Measurements from ENCODE around the gene UNC13C.

Gene UNC13C

DNA sequence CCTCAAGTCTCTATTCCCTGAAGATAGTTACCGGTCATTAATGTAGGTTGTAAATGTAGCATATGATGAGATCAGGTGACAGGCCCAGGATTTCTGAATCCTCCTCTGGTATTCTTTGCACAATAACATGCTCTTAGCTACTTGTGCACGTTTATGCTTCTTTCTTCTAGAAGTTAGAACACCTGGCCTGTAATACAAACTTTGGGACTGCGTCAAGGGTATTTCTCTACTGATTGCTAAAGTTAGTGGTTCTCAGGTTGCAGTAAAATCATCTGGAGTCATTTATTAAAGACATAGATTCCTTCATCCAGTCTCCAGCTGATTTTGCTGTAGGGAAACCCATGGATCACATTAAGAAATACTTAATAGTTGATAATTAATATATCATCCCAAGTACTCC lies 48.0 kb downstream of the UNC13C start:
- no peak for DNase-seq

DNA sequence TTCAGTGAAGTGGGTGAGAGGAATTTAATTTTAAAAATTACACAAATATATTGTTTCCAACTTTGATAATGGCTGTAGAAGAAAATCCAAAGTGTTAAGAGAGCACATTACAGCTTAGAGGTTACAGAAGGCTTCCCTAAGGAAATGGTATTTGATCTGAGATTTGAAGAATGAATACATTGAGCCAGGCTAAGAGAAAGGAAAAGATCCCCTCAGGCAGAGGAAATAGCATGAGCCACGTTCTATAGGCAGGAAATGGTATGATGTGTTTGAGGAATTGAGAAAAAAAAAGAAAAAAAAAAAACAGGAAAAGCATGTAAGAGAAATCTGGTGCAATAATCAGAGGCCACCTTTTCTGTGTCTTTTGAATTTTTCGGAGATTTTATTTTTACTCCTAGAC lies 48.6 kb downstream of the UNC13C start:
- DNase-seq = no peak

DNA sequence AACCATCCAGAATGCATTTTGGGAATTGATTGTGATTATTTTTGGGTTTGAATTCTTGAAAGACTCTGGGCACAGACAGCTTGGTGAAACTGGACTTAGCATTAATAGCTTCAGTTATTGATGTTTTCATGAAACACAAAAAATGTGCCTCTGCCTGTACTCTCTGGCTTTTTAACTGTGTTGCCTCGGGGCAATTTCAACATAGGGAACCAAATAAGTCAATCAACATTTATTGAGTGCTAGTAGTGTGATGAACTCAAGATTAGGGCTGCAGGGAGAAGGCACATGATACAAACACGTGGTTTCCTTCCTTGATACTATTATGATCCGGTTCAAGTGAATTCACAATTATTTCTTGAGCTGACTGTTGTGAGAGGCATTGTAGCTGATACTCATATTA lies 50.8 kb downstream of the UNC13C start:
- no peak for DNase-seq

DNA sequence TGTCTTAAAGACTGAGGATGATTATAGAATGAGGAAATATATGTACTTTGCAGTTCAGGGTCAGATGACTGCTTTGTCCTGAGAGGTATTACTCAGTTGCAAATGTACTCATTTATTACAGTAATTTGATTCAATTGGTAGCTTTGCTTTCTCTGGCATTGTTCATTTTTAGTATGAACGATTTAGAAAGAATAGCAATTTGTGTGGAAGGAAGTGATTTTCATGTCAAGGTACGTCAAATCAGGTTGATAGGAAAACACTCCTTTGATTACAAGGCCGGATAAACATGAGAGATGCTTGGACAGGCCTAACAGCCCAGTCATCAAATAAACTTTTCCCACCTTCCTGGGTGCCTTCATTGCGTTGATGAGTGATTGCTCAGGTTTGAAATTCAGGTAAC lies 53.8 kb downstream of the UNC13C start:
- no peak for DNase-seq

DNA sequence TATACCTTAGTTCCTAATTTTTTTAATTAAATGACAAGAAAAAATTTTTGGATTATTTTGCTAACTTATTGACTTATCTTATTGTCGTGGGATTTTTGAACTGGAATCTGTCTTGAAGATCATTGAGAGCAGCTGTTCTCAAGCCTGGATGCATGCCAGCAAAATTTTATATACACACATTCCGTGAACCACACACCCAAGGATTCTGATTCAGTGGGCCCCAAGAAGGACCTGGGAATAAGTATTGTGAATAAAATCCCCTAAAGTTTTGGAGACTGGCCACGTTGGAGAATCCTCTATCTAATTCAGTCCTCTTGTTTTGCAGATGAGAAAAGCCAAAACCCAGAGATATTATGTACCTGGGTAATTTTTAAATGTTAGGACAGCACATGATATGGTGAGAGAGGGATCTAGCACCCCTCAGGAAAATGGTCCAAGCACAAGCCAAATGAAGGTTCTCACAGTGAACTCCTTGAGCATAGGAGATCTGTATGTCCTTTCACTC lies 55.2 kb downstream of the UNC13C start:
- no peak for DNase-seq

DNA sequence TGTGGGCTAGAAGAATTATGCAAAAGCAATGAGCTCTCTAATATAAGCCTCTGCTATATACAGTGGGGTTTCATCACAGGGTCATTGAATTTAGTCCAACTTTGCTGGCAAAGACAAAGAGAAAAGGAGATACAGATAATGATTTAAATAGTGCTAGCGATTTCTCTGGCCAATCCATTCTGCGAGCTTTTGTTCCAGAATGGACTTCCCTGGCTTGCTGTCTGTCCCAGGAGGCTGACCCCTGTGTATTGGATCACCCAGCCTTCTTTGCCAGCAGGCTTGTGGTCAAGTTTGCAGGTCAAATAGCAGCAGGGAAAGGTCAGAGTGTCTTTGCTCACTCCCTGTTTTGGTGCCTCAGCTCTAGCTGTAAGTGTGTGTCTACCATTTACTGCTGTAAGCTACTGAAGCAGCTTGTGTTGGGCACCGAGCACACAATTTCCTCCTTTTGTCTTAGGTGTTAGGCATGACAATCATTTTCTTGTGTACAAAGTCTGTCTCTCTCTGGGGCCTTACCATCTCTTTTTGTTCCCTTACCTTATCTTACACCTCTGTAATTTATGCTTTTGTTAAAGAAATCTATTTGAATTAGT lies 55.7 kb downstream of the UNC13C start:
- no peak for DNase-seq

DNA sequence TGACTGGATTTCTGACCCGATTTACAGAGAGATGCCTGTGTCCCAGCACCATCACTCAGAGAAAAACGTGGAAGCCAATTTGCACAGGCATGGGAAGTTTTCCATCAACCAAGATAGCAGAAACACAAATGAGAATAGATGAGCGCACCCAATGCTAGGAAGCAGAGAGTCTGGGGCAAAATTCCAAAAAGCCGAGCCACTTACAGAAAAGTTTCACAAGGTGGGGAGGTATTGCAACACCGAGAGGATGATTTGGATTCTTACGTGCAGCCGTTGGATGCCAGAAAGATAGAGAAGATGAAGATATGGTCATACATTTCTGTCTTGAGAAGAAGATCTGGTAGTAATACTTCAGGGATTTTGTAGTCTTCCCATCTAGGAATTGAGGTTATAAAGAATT lies 57.4 kb downstream of the UNC13C start:
- no peak for DNase-seq

DNA sequence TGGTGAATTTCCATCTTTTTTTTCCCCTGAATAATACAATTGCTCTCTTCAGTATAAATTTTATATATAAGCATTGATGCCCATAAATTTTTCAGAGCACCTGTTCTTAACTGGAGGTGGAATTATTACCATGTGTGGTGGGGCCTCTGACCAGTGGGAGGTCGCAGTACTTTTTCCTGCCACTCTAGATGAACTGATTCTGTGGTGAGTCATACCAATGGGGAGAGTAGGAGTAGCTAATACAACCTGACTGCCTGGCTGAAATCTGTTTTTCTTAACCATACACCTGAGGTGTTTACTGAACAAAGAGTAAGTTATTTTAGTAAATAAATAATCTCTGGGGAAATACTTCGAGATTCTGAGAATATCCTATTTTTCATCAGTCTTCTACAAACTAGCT lies 67.2 kb downstream of the UNC13C start:
- no peak for DNase-seq

DNA sequence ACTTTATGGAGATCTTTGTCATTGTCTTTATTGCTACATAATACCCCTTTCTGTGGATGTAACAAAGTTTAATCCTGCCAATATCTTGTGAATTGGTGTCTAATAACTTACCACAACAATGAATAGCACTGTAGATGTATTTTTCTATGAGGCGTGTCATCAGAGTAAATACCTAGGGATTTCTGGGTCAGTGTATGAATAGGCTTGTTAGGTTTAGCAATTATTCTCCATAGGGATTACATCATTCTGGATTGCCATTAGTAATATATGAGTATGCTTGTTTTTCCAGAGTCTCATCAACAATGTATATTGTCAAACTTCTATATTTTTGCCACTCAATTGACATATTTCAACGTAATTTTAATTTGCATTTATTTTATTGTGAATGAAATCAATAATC lies 67.9 kb downstream of the UNC13C start:
- no peak for DNase-seq

DNA sequence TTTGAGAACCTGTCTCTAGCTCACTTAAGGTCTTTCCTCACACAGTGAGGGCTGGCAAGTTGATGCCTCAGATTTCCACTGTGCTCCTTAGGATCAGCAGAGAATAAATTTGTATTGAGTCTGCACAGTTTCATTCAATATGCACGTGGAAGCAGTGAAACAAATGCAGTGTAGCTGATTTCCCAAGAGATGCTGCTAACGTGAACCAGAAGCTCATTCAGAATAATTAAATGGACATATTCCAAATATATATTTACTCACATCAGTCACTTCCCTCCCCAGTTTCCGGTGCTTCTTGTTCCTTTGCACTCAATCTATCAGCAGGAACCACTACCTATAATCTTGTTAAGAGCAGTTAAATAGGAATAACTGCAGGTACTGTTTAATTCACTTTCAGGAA lies 86.1 kb downstream of the UNC13C start:
- no peak for DNase-seq

DNA sequence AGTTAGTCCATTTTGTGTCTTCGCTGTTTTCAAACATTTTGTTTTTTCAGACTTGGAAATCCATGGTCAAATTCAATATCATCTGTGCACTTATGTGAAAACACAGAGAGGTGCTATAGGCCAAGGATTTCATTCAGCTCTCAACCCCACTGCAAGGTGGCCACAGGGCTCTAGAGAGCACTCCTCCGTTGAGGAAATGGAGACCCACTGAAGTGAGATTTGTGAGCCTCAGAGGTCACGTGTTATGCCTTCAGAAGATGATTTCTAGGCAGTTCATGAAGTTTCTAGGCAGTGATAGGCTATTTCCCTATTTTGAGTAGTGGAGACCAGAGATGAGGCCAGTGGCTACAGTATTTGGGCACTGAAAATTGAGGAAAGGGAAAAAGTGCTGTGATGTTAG lies 88.2 kb downstream of the UNC13C start:
- DNase-seq = no peak

DNA sequence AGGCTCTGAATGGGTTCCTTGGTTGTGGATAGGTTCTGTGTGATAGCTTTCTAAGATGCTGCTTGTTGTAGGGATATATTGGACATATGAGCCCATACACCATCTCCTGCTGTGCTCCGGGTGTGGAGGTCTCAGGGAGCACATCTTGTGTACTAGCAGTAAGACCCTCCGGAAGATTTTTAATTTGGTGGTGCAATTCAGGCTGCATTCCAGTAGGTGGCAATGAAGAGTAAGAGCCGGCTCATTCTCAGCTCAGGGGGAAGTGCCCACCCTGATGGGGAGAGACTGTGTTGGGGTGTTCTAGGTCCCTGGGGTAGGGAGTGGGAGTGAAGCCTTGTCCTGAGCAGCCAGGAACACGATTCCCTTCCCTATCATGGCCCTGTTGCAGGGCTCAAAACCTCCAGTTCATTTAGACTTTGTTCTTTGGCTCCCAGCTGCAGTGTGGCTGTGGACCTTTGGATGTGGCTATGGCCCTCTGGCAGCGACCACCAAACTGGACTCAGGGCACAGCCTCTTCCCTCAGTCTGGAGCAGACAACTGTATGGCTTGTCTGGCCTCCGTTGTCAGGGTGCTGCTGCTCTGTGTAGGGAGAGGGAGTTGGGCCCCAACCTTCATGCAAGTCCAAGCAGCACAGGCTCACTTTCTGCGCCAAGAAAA lies 104.7 kb downstream of the UNC13C start:
- DNase-seq = no peak

DNA sequence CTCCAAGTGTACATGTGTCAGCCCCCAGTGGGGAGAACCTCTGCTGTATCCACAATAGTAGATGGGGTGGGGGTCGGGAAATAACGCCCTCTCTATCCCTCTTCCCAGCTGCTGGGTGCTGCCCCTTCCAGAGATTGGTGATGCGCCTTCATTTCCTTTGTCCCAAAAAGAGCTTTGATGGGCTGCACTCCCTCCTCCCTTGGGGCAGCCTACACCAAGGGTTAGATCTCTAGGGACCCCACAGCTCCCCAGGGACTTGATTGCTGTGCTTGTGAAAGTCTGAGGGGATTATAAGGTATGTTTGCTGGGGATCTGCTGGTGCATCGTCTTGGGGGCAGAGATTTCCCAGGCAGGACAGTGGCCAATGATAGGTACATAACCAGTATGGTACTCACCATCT lies 105.3 kb downstream of the UNC13C start:
- DNase-seq = no peak

DNA sequence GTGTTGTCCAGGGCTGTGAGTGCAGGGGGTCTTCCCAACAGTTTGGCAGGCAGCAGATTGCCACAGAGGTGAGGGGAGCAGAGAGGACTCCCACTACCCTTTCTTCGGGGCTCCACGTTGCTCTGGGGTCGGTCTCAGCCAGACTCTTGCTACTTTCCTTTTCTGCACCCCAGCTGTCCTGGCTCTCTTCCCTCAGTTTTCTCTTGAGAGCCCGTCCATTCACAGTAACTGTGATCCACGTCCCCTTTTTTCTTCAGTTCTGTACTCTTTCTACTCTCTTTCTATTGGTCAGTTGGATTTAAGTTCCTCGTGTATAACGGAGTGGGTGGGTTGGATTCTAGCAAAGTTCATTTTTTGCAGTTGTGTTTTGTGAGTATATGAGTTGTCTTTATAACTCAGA lies 105.8 kb downstream of the UNC13C start:
- DNase-seq = no peak

DNA sequence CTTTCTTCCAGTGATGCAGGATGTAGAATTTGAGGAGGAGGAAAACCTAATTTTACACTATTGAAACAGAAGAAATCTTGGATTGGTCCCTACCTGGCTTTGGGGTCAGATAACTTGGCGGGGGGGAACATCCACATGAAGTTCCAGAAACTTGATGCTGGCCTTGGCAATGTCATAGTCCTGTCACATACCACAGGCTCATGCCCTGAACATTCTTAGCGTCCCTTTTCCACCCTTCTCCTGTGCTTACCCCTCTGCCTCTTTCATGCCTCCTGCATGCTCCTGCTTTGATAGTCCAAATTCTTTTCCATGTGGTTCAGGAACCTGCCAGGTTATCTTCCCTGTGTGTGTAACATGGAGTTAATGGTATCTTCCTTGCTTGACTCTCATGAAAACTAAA lies 110.6 kb downstream of the UNC13C start:
- DNase-seq = no peak

DNA sequence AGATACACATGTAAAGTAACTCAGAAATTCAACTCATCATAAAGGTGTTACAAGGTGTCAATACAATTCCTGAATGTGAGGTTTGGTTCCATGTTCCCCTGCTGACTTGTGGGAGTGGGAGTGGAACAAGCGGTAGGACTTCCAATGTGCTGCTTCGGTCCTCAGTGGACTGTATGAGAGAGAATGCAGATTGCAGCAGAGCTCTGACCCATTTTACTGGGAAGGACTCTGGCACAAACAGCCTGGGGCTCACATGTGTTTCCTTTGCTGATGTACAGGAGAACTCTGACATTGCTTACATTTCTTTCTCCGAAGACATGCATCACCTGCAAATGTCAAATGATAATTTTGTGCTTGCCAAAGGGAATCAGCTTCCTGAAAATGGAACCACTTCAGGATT lies 111.5 kb downstream of the UNC13C start:
- no peak for DNase-seq

DNA sequence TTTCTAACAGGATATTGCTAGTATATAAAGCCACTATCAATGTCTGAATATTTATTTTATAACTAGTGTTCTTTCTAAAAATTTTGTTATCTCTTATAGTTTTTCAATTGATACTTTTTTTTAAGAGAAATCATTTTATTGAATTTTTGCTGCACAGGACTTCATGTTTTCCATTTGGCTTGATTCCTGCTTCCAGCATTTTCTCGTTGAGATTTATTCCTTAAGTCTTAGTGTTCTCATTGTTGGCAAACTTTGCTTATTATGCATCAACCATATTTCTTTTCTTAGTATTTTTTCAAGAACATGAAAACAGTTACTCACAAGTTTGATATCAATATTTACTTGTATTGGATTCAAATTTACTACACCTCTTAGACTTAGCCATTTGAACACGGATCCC lies 113.4 kb downstream of the UNC13C start:
- no peak for DNase-seq

DNA sequence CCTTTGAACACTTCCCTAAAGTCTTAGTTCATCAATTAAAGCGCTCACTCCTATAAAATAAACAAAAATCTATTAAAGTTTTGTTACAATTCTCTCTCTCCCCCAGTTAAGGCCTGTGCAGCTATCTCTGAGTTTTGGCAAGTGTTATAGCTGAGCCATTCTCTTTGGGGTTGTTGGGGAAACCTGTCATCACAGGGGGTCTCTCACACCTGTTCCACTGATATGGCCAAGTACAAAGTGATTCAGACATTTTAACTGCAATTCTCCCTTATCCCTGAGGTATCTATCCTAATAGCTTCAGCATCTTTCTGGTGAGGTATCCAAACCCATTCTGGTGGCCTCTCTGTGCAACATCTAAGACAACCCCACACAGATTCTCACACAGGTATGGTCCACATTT lies 116.4 kb downstream of the UNC13C start:
- no peak for DNase-seq

DNA sequence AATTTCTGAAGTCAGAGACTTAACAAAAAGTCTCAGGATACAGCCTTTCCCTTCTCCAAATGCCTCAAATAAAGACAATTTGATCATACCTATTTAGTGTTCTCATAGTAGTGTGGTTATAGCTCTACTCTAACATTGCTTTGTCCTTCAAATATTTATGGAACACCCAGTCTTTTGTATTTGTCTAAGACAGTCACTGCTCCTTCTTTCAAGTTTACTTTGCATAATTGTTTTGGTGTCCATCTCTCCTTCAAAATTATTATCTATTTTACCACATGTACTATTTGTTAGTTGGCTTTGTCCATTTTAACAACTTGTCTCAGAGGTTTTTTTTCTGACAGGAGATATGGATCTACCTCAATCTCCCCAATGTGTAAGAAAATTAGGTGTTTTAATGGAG lies 118.8 kb downstream of the UNC13C start:
- no peak for DNase-seq

DNA sequence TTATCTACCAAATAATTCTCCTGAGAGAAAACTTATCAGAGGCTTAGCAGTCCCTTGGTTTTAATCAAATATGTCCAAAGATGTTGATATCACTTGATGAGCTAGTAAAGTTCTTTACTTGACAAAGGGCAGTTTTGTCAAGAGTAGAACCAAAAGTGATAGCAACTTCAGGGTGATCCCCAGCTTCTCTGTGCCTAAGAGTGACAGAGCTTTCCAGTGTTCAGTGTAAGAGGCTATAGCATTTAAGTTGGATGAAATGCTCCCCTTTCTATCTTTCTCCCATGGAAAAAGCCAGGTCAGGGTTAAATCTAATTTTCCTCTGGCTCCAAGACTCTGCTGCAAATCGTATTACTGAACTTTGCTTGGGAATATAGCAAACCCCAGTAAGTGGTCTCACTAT lies 120.8 kb downstream of the UNC13C start:
- no peak for DNase-seq

DNA sequence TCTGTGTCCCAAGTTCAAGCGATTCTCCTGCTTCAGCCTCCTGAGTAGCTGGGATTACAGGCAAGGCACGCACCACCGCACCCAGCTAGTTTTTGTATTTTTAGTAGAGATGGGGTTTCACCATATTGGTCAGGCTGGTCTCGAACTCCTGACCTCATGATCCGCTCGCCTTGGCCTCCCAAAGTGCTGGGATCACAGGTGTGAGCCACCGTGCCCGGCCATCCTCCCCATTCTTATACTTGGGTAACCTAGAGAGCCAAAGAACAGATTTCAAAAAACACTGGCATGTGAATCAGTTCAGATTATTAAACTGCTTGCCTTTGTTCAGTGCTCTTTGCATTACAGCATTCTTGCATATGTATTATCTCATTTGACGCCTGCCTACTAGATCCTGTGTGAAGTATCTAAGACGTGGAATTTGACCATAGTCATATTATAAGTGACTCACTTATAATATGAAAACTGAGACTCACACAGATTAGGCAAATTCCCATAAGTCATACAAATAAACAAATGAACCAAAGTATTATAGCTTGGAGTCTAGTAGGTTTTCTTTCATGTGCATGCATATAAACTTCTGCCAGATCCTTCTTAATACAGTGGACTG lies 123.5 kb downstream of the UNC13C start:
- no peak for DNase-seq

DNA sequence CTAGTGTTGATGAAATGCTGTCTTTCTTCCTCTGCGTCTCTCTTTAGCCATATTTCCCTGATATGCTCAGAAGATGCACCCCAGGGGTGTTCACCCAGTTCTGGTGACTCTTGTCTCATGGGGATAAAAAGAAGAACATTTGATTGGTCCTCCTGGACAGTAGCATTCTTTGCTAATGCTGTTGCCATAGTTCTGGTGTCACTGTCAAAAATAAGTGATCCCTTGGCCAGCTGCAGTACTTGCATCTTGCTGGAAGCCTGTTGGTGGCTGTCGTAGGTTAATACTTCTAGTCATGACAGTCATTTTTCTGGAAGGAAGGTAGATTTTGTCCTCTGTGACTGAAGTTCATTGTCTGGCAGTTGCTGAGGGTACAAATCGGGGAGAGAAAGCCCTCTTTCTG lies 124.5 kb downstream of the UNC13C start:
- DNase-seq = no peak

DNA sequence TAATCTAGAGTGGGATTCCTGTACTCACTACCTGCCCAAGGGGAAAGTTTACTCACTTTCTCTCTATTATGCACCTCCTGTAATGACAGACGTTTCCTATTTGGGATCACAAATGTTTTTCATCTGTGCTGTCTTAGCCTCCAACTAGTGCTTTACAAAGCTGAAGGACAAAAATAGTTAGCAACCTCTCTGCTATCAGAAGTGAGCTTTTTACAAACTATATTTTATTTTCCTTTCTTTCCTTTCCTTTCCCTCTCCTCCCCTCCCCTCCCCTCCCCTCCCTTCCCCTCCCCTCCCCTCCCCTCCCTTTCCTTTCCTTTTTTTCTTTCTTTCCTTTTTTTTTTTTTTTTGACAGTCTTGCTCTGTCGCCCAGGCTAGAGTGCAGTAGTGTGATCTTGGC lies 130.8 kb downstream of the UNC13C start:
- no peak for DNase-seq

DNA sequence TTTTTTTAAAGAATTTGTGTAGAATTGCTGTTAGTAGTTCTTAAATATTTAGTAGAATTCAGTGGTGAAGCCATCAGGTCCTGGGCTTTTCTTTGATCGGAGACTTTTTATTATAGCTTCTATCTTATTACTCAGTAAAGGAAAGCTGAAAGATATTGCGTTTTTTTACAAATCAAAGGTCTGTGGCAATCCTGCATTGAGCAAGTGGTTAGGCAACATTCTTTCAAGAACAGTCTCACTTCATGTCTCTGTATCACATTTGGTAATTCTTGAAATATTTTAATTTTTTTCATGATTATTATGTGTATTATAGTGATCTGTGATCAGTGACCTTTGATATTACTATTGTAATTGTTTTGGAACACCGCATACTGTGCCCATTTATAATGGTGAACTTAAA lies 140.8 kb downstream of the UNC13C start:
- DNase-seq = no peak

DNA sequence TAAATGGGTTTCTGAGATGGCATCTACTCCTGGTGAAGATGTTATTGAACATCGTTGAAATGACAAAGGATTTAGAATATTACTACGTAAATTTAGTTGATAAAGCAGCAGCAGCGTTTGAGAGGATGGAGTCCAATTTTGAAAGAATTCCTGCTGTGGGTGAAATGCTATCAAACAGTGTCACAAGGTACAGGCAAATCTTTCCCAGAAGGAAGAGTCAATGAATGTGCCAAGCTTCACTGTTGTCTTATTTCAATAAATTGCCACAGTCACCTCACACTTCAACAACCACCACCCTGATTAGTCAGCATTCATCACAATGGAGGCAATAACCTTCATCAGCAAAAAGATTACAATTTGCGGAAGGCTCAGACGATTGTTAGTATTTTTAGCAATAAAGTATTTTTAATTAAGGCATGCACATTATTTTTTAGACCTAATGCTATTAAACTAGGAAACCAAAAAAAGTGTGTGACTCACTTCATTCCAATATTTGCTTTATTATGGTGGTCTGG lies 142.8 kb downstream of the UNC13C start:
- DNase-seq = no peak
